ENCODE measurements around the gene ARHGAP27.

ARHGAP27 gene

GRCh38 chr17:45372325-45372869, 60.3 kb downstream of the ARHGAP27 start:
- Histone ChIP-seq H3K4me3 (ENCODE audit: low read length) (peak overlapping the region; percentile 11), H3K9ac (ENCODE audit: low read length) (peak overlapping the region; percentile 35), H3K27ac (ENCODE audit: low read length) (peak overlapping the region; percentile 78), H3K9me3 (ENCODE audit: control insufficient read depth, low read depth, low read length) (no peaks in the 10 kb centered on the region), H3K4me1 (ENCODE audit: control insufficient read depth, low read depth, low read length) (peaks cover 37% of the 10 kb centered on the region), H3K36me3 (ENCODE audit: control insufficient read depth, low read depth, low read length) (no peaks in the 10 kb centered on the region), H3K27me3 (ENCODE audit: control insufficient read depth, insufficient read depth, low read length) (no peaks in the 10 kb centered on the region)

GRCh38 chr17:45371414-45372324, 61.0 kb downstream of the ARHGAP27 start:
- Histone ChIP-seq H3K27ac (ENCODE audit: low read length) (peak overlapping the region; percentile 78), H3K9me3 (ENCODE audit: control insufficient read depth, low read depth, low read length) (no peaks in the 10 kb centered on the region), H3K36me3 (ENCODE audit: control insufficient read depth, low read depth, low read length) (no peaks in the 10 kb centered on the region), H3K4me1 (ENCODE audit: control insufficient read depth, low read depth, low read length) (peaks cover 37% of the 10 kb centered on the region), H3K9ac (ENCODE audit: low read length) (peak overlapping the region; percentile 35), H3K4me3 (ENCODE audit: low read length) (peak overlapping the region; percentile 11), H3K27me3 (ENCODE audit: control insufficient read depth, insufficient read depth, low read length) (no peaks in the 10 kb centered on the region)

GRCh38 chr17:45370949-45371413, 61.7 kb downstream of the ARHGAP27 start:
- Histone ChIP-seq H3K4me1 (ENCODE audit: control insufficient read depth, low read depth, low read length) (peaks cover 35% of the 10 kb centered on the region), H3K36me3 (ENCODE audit: control insufficient read depth, low read depth, low read length) (no peaks in the 10 kb centered on the region), H3K27ac (ENCODE audit: low read length) (no peak overlapping the region), H3K4me3 (ENCODE audit: low read length) (no peak overlapping the region), H3K9me3 (ENCODE audit: control insufficient read depth, low read depth, low read length) (no peaks in the 10 kb centered on the region), H3K9ac (ENCODE audit: low read length) (peak overlapping the region; percentile 16), H3K27me3 (ENCODE audit: control insufficient read depth, insufficient read depth, low read length) (no peaks in the 10 kb centered on the region)

DNA sequence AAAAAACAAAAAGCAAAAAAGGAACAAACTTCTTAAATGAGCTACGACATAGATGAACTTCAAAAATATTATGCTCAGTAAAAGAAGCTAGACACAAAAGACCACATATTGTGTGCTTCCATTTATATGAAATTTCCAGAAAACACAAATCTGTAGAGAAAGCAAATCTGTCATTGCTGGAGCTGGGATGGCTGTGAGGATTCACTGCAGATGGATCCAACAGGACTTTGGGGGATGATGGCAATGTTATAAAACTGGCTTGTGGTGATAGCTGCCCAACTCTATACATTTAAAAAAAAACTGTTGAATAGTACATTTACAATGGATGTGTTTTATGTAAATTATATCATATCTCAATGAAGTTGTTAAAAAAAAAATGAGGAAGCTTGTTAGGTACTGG, 63.2 kb downstream of the ARHGAP27 start:
- no peaks in the 10 kb centered on the region for H3K36me3 ChIP-seq (ENCODE audit: control insufficient read depth, low read depth, low read length)
- H3K27ac ChIP-seq (ENCODE audit: low read length): no peak overlapping the region
- no peak overlapping the region for H3K9ac ChIP-seq (ENCODE audit: low read length)
- no peaks in the 10 kb centered on the region for H3K27me3 ChIP-seq (ENCODE audit: control insufficient read depth, insufficient read depth, low read length)
- no peaks in the 10 kb centered on the region for H3K9me3 ChIP-seq (ENCODE audit: control insufficient read depth, low read depth, low read length)
- H3K4me3 ChIP-seq (ENCODE audit: low read length): no peak overlapping the region
- H3K4me1 ChIP-seq (ENCODE audit: control insufficient read depth, low read depth, low read length): peaks cover 41% of the 10 kb centered on the region

DNA sequence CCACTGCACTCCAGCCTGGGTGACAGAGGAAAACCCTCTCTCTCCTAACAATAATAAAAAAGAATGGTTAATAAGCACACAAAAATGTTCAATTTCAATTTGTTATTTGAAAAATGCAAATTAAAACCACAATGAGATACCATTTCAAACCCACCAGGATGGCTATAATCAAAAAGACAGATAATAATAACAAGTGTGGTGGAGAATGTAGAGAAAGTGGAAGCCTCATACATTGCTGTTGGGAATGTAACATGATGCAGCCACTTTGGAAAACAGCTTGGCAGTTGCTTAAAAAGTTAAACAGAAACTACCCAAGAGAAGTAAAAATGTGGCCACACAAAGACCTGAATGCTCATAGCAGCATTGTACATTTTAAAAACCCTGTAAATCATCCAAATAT, 64.0 kb downstream of the ARHGAP27 start:
- Histone ChIP-seq H3K27me3 (ENCODE audit: control insufficient read depth, insufficient read depth, low read length) (no peaks in the 10 kb centered on the region), H3K4me1 (ENCODE audit: control insufficient read depth, low read depth, low read length) (peaks cover 42% of the 10 kb centered on the region), H3K27ac (ENCODE audit: low read length) (no peak overlapping the region), H3K4me3 (ENCODE audit: low read length) (no peak overlapping the region), H3K36me3 (ENCODE audit: control insufficient read depth, low read depth, low read length) (no peaks in the 10 kb centered on the region), H3K9ac (ENCODE audit: low read length) (no peak overlapping the region), H3K9me3 (ENCODE audit: control insufficient read depth, low read depth, low read length) (no peaks in the 10 kb centered on the region)

DNA sequence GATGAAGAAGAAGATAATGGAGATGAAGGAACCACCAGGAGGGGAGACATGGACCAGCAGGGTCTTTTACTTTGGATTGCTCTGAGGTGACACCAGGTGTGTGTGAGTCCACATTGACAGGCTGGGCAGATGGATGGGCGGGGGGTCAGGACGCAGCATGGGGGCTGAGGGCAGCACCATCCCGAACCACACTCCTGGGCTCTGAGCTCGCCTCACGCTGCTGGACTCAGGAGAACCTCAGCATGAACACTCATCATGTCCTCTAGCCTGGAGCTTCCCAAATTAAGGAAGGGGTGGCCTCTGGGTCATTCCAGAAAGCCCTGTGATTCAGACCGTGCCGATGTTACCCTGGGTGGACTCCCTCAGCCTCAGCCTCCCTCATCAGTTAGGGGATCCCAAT, 65.5 kb downstream of the ARHGAP27 start:
- Histone ChIP-seq H3K27me3 (ENCODE audit: control insufficient read depth, insufficient read depth, low read length) (no peaks in the 10 kb centered on the region), H3K9me3 (ENCODE audit: control insufficient read depth, low read depth, low read length) (no peaks in the 10 kb centered on the region), H3K4me3 (ENCODE audit: low read length) (no peak overlapping the region), H3K27ac (ENCODE audit: low read length) (no peak overlapping the region), H3K4me1 (ENCODE audit: control insufficient read depth, low read depth, low read length) (peaks cover 30% of the 10 kb centered on the region), H3K36me3 (ENCODE audit: control insufficient read depth, low read depth, low read length) (no peaks in the 10 kb centered on the region), H3K9ac (ENCODE audit: low read length) (no peak overlapping the region)

DNA sequence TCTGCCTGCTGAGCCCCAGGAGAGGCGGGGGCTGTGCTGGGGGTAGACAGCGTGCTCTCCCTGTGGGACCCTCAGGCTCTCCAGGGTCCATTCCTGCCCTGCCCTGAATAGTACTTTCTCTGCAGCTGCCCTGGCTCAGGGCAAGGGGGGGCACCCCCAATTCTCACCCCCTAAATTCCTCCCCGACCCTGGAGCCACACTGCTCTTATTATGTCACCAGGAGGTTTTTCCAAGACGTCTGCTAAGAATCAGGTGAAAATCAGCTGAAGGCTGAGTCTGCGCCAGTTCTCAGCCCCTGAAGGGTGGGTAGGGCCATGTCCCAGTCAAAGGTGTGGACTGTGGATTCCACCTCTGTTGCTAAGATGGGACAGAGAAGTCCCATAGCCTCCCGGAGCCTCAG, 66.0 kb downstream of the ARHGAP27 start:
- no peaks in the 10 kb centered on the region for H3K9me3 ChIP-seq (ENCODE audit: control insufficient read depth, low read depth, low read length)
- no peak overlapping the region for H3K4me3 ChIP-seq (ENCODE audit: low read length)
- no peaks in the 10 kb centered on the region for H3K36me3 ChIP-seq (ENCODE audit: control insufficient read depth, low read depth, low read length)

GRCh38 chr17:45366049-45366448, 66.6 kb downstream of the ARHGAP27 start:
- peaks cover 20% of the 10 kb centered on the region for H3K4me1 ChIP-seq (ENCODE audit: control insufficient read depth, low read depth, low read length)
- no peak overlapping the region for H3K27ac ChIP-seq (ENCODE audit: low read length)
- no peaks in the 10 kb centered on the region for H3K36me3 ChIP-seq (ENCODE audit: control insufficient read depth, low read depth, low read length)
- H3K4me3 ChIP-seq (ENCODE audit: low read length): no peak overlapping the region
- no peak overlapping the region for H3K9ac ChIP-seq (ENCODE audit: low read length)
- no peaks in the 10 kb centered on the region for H3K9me3 ChIP-seq (ENCODE audit: control insufficient read depth, low read depth, low read length)
- no peaks in the 10 kb centered on the region for H3K27me3 ChIP-seq (ENCODE audit: control insufficient read depth, insufficient read depth, low read length)

More for the DNA sequence above, 66.0 kb downstream of the ARHGAP27 start:
- Histone ChIP-seq H3K27me3 (ENCODE audit: control insufficient read depth, insufficient read depth, low read length) (no peaks in the 10 kb centered on the region), H3K4me1 (ENCODE audit: control insufficient read depth, low read depth, low read length) (peaks cover 26% of the 10 kb centered on the region), H3K9ac (ENCODE audit: low read length) (no peak overlapping the region), H3K27ac (ENCODE audit: low read length) (no peak overlapping the region)

GRCh38 chr17:45364531-45365390, 67.9 kb downstream of the ARHGAP27 start:
- Histone ChIP-seq H3K9ac (ENCODE audit: low read length) (peak overlapping the region; percentile 38), H3K27ac (ENCODE audit: low read length) (peak overlapping the region; percentile 92), H3K4me3 (ENCODE audit: low read length) (peak overlapping the region; percentile 16)

DNA sequence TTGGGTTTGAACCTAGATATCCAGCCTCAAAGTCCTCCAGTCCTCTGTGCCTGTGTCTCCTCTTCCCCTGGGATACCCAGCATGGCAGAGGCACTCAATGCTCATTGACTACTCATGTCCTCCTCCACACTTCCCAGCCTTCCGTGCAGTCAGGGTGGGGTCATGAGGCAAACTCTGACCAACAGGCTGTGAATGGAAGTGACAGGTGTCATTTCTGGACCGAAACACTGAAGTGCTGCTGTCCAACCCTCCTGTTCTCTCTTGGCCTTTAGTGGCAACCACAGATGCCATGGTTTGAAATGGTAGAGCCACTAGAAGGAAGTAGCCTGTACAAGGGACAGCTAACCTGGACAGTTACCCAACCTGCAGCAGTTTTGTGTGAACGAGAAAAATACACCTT, 69.2 kb downstream of the ARHGAP27 start:
- Histone ChIP-seq H3K27ac (ENCODE audit: low read length) (no peak overlapping the region), H3K9ac (ENCODE audit: low read length) (no peak overlapping the region), H3K4me1 (ENCODE audit: control insufficient read depth, low read depth, low read length) (peaks cover 16% of the 10 kb centered on the region), H3K36me3 (ENCODE audit: control insufficient read depth, low read depth, low read length) (no peaks in the 10 kb centered on the region), H3K27me3 (ENCODE audit: control insufficient read depth, insufficient read depth, low read length) (no peaks in the 10 kb centered on the region), H3K9me3 (ENCODE audit: control insufficient read depth, low read depth, low read length) (no peaks in the 10 kb centered on the region), H3K4me3 (ENCODE audit: low read length) (no peak overlapping the region)

More at GRCh38 chr17:45364531-45365390, 67.9 kb downstream of the ARHGAP27 start:
- Histone ChIP-seq H3K4me1 (ENCODE audit: control insufficient read depth, low read depth, low read length) (peaks cover 16% of the 10 kb centered on the region), H3K9me3 (ENCODE audit: control insufficient read depth, low read depth, low read length) (no peaks in the 10 kb centered on the region), H3K27me3 (ENCODE audit: control insufficient read depth, insufficient read depth, low read length) (no peaks in the 10 kb centered on the region), H3K36me3 (ENCODE audit: control insufficient read depth, low read depth, low read length) (no peaks in the 10 kb centered on the region)

DNA sequence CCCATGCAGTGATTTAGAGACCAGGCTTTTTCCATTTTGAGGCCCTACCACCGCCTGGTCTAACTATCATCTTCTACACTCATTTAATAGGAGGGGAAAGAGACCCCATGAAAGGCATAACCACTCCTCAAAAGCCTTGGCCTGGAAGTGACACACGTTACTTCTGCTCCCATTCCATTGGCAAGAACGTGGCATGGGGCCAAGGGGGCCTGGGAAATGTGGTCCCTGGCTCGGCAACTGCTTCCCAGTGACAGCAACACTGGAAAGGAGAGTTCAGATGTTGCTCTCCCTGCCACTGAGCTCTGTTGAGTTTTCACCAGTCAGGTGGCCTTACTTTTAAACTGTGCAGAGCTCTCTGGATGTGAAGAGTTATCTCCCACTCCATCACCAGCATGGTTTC, 70.7 kb downstream of the ARHGAP27 start:
- no peaks in the 10 kb centered on the region for H3K36me3 ChIP-seq (ENCODE audit: control insufficient read depth, low read depth, low read length)
- no peak overlapping the region for H3K27ac ChIP-seq (ENCODE audit: low read length)
- no peak overlapping the region for H3K9ac ChIP-seq (ENCODE audit: low read length)
- no peaks in the 10 kb centered on the region for H3K9me3 ChIP-seq (ENCODE audit: control insufficient read depth, low read depth, low read length)
- no peak overlapping the region for H3K4me3 ChIP-seq (ENCODE audit: low read length)
- H3K4me1 ChIP-seq (ENCODE audit: control insufficient read depth, low read depth, low read length): peaks cover 16% of the 10 kb centered on the region
- no peaks in the 10 kb centered on the region for H3K27me3 ChIP-seq (ENCODE audit: control insufficient read depth, insufficient read depth, low read length)
